ENCODE results near the gene AIPL1.

GRCh38 chr17:6398955-6399354, 36.0 kb downstream of the AIPL1 start:
- TF ChIP-seq, protein P1, sequence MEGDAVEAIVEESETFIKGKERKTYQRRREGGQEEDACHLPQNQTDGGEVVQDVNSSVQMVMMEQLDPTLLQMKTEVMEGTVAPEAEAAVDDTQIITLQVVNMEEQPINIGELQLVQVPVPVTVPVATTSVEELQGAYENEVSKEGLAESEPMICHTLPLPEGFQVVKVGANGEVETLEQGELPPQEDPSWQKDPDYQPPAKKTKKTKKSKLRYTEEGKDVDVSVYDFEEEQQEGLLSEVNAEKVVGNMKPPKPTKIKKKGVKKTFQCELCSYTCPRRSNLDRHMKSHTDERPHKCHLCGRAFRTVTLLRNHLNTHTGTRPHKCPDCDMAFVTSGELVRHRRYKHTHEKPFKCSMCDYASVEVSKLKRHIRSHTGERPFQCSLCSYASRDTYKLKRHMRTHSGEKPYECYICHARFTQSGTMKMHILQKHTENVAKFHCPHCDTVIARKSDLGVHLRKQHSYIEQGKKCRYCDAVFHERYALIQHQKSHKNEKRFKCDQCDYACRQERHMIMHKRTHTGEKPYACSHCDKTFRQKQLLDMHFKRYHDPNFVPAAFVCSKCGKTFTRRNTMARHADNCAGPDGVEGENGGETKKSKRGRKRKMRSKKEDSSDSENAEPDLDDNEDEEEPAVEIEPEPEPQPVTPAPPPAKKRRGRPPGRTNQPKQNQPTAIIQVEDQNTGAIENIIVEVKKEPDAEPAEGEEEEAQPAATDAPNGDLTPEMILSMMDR (IDR thresholded peaks at IDR 0.05 in 2 of 3, conservative IDR thresholded peaks at IDR 0.05 in 1 of 3; ENCODE audit: borderline replicate concordance in 1 of 3, insufficient read depth in 1 of 3, low read depth in 2 of 3, low read length in 2 of 3): no peak
- TF ChIP-seq REST (IDR thresholded peaks at IDR 0.05; ENCODE audit: low read depth) (no peak), POLR2A (IDR thresholded peaks at IDR 0.05; ENCODE audit: borderline replicate concordance, extremely low read depth, insufficient read depth, insufficient read length) (no peak), SIN3A (IDR thresholded peaks at IDR 0.05; ENCODE audit: low read depth) (no peak)
